ENCODE results near the gene IGF2BP3.
A peak's percentile ranks its signal among the peaks of the same experiment; 100 is the strongest.
"Not testable (repeated sequence)": the region's sequence is repeated elsewhere in the genome, so short reads cannot be mapped to it uniquely, and the experiment has no call there.

Gene IGF2BP3

GRCh38 chr7:23336799-23337283 is 133.4 kb downstream of the IGF2BP3 start:
- no peak for DNase-seq

GRCh38 chr7:23336086-23336485 is 134.2 kb downstream of the IGF2BP3 start:
- no peak for DNase-seq

- peak; percentile 82 for DNase-seq
Observed at GRCh38 chr7:23335621-23336020, 134.7 kb downstream of the IGF2BP3 start.

GRCh38 chr7:23335136-23335535 is 135.2 kb downstream of the IGF2BP3 start:
- peak; percentile 46 for DNase-seq

- DNase-seq: peak; percentile 91
Observed at GRCh38 chr7:23334482-23335056, 135.7 kb downstream of the IGF2BP3 start.

DNA sequence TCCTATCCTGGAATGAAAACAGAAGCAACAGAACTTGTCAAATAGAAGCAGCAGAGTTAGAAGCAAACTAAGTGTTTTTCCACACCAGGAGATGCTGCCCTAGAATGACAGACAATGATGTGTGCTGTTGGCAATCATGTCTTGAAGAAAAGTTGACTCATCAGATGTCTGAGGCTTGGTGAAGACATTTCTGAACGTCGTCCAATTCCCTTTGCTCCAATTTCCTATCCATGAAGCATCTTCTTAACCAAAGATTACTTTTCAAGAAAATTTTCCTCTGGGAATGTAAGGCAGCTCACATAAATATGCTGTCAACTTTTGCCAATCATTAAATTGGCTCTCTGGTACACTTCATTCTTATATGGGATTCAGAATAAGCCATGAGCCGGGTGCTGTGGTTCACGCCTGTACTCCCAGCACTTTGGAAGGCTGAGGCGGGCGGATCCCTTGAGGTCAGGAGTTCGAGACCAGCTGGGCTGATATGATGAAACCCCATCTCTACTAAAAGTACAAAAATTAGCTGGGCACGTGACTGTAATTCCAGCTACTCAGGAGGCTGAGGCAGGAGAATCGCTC is 136.5 kb downstream of the IGF2BP3 start:
- DNase-seq: no peak

DNA sequence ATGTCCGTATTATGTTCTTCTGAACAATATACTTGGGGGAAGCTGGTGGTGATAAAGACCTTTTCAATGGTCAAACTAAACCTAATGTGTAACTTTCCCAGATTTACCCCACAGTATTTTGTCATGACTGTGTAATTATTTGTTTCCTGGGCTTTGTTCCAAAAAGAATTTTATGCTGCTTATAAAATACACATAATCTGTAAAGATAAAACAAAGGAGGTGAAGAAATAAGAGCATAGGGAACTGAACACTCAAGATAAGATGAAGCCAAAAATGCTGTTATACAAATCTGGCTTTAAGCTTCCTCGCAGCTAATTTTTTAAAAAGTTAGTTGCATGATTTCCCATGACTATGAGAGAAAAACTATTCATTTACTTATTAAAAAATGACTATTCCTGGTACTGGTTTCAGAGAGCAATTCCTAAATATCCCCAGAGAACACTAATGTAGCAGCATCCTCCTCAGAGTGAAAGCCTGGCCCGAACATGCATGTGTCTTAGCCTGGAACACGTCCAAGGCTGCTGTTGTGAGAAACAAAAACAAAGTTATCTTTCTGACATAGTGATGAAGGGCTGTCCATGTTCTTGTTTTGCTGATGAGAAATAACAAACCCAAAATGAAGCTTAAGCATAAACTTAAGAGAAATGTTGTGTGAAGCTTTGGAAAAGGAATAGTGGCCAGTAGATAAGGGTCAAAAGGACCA is 137.2 kb downstream of the IGF2BP3 start:
- no peak for DNase-seq

DNA sequence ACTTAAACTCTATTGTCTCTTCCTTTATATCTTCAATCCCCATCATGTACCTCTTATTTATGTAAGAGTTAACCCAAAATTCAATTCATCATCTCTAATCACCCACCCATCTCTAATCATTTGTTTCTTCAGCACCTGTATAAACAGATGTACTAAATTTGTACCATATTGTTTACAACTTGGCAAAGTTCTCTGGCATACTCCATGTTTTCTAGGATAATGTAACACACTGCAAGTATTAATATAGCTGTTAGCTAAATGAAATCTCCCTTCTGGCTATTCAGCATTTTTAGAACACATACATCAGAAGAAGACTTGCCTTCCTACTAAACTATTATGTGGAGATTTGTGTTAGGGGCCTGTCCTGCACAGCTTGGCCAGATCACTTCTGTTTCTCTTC is 138.1 kb downstream of the IGF2BP3 start:
- no peak for DNase-seq

GRCh38 chr7:23331132-23331531 is 139.2 kb downstream of the IGF2BP3 start:
- no peak for DNase-seq

DNA sequence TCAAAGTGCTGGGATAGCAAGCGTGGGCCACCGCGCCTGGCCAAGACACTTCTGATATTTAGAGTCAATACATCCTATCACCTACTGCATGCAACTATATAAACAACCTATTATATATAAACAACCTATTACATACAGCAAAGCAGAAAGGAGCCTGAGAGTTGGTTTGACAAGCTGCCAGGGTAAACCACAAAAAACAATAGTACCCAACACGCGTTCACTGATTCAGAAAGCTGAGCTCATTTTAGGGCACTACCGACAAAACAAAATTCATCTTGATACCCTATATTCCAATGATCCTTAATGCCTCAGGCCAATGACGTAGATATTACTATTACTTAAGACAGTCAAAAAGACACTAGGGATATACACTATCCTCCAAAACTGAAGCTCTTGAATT is 154.9 kb downstream of the IGF2BP3 start:
- DNase-seq: no peak

DNA sequence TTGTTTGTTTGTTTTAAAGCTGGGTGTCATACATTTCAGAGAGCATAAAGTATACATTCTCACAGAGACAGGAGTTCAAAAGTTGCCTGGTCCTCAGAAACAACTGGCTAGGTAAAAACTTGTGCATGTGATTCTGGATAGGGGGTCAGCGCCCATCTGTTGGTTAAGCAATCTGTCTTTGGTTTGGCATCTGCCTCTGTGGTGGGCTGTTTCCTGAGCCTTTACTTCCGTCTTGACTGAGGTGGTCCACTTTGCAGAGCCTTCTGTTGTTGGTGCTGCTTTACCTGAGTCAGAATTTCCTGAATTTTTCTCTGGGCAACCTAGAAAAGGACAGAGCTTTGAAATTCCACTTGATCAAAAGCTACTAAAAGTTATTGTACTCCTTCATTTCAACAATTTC is 158.2 kb downstream of the IGF2BP3 start:
- not testable (repeated sequence) for DNase-seq

- DNase-seq: no peak
Observed at GRCh38 chr7:23308754-23309153, 161.5 kb downstream of the IGF2BP3 start.

GRCh38 chr7:23306936-23307521 is 163.3 kb downstream of the IGF2BP3 start:
- no peak for DNase-seq

GRCh38 chr7:23299770-23300300 is 170.5 kb downstream of the IGF2BP3 start:
- no peak for DNase-seq

- DNase-seq: peak; percentile 96
Observed at GRCh38 chr7:23298885-23299769, 171.2 kb downstream of the IGF2BP3 start, which contains the start of gene MALSU1. Gene MALSU1 (plus strand): TSS chr7:23299339. CDS start chr7:23299353, 14 bp downstream.

GRCh38 chr7:23298141-23298881 is 172.0 kb downstream of the IGF2BP3 start:
- no peak for DNase-seq

DNA sequence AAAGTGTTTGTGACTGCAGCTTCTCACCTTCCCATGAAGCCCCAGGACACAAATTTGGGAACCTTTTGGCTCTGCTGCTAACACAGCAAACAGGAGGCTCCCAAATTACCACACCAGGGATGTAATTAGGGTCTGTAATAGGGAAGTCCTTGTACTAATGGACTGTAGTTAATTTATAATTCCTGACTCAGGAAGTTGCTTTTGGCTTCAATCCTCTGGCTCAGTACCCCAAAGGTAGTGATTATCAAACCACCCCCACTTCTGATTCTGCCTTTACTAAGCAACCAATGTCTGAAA is 174.9 kb downstream of the IGF2BP3 start:
- no peak for DNase-seq

- DNase-seq: no peak
Observed at GRCh38 chr7:23294549-23295400, 175.5 kb downstream of the IGF2BP3 start.

DNA sequence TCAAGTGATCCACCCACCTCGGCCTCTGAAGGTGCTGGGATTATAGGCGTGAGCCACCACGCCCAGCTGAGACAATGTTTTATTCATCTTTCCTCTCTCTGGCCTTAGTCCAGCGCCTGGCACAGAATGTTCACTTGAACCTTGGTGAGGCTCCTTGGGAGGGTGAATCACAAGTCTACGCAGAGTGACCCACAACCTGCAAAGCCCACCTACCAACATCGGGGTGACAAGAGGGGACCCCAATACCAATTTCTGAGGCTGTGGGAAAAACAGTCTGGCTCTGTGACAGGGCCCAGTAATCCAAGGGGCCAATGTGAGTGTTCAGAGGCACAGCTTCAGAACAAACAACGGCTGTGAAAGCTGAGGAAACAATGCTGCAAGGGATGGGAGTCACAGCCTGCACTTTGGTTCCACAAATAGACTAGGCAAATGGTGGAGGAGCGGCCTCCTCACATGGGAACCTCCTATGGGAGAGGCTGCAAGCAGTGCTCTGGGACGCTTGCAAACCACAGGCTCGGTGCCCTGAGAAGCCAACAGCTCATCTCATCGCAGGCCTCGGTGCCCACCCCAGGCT is 176.7 kb downstream of the IGF2BP3 start:
- no peak for DNase-seq

GRCh38 chr7:23292623-23293022 is 177.7 kb downstream of the IGF2BP3 start:
- no peak for DNase-seq
